Ammon's horn (tissue), 1 donor: ENCODE data around the gene PLD4.
"Not testable (repeated sequence)": the region's sequence is repeated elsewhere in the genome, so short reads cannot be mapped to it uniquely, and the experiment has no call there.

Experiments used
- DNase-seq: peaks from one replicate; pipeline ENCODE4 v3.0.0-alpha.2; 2016; ENCODE audit warnings: low spot score

Gene PLD4

GRCh38 chr14:104941508-104942365 is 17.1 kb downstream of the PLD4 start:
- no peak for DNase-seq

DNA sequence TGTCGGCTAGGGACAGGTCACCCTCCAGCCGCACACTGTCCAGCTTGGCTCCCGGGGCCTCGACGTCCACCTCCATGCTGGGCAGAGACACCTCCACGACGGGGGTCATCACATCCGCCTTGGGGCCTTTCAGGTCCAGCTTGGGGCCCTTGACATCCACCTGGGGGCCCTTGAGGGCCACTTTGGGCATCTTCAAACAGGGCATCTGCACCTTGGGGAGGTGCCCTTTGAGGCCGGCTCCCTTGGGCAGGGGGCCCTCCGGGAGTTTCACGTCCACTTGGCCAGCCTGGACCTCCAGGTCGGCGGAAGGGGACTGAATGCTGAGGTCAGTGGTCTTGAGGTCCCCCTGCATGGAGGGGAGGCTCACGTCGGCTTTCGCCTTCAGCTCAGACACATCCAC is 17.9 kb downstream of the PLD4 start:
- no peak for DNase-seq

- not testable (repeated sequence) for DNase-seq
Observed at GRCh38 chr14:104943216-104944015, 18.7 kb downstream of the PLD4 start.

DNA sequence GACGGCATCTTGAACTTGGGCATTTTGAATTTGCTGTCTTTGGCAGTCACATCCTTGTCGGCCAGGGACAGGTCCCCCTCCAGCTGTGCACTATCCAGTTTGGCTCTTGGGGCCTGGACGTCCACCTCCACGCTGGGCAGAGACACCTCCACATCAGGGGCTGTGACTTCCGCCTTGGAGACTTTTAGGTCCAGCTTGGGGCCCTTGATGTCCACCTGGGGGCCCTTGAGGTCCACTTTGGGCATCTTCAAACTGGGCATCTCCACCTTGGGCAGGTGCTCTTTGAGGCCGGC is 19.3 kb downstream of the PLD4 start:
- not testable (repeated sequence) for DNase-seq

- not testable (repeated sequence) for DNase-seq
Observed at GRCh38 chr14:104944436-104945205, 19.9 kb downstream of the PLD4 start.

- DNase-seq = not testable (repeated sequence)
Observed at GRCh38 chr14:104945266-104945665, 20.6 kb downstream of the PLD4 start.

- not testable (repeated sequence) for DNase-seq
Observed at GRCh38 chr14:104945986-104946965, 21.6 kb downstream of the PLD4 start.

- DNase-seq = not testable (repeated sequence)
Observed at GRCh38 chr14:104947201-104947600, 22.5 kb downstream of the PLD4 start.

DNA sequence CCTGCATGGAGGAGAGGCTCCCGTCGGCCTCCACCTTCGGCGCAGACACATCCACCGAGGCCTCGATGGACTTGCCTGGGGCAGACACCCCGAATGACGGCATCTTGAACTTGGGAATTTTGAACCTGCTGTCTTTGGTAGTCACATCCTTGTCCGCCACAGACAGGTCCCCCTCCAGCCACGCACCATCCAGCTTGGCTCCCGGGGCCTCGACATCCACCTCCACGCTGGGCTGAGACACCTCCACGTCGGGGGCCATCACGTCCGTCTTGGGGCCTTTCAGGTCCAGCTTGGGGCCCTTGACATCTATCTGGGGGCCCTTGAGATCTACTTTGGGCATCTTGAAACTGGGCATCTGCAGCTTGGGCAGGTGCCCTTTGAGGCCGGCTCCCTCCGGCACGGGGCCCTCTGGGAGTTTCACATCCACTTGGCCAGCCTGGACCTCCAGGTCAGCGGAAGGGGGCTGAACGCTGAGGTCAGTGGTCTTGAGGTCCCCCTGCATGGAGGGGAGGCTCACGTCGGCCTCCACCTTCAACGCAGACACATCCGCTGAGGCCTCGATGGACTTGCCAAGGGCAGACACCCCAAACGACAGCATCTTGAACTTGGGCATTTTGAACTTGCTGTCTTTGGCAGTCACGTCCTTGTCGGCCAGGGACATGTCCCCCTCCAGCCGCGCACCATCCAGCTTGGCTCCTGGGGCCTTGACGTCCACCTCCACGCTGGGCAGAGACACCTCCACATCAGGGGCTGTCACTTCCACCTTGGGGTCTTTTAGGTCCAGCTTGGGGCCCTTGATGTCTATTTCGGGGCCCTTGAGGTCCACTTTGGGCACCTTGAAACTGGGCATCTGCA is 23.4 kb downstream of the PLD4 start:
- not testable (repeated sequence) for DNase-seq

GRCh38 chr14:104948736-104949031 is 24.0 kb downstream of the PLD4 start:
- no peak for DNase-seq

DNA sequence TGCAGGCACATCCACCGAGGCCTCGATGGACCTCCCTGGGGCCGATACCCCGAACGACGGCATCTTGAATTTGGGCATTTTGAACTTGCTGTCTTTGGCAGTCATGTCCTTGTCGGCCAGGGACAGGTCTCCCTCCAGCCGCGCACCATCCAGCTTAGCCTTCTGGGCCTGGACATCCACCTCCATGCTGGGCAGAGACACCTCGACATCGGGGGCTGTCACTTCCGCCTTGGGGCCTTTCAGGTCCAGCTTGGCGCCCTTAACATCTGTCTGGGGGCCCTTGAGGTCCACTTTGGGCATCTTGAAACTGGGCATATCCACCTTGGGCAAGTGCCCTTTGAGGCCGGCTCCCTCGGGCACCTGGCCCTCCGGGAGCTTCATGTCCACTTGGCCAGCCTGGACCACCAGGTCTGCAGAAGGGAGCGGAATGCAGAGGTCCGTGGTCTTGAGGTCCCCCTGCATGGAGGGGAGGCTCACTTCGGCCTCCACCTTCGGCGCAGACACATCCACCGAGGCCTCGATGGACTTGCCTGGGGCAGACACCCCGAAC is 24.8 kb downstream of the PLD4 start:
- not testable (repeated sequence) for DNase-seq

GRCh38 chr14:104950021-104950420 is 25.3 kb downstream of the PLD4 start:
- DNase-seq = no peak

- DNase-seq = not testable (repeated sequence)
Observed at GRCh38 chr14:104950701-104951100, 26.0 kb downstream of the PLD4 start.

GRCh38 chr14:104951863-104952657 is 27.4 kb downstream of the PLD4 start:
- not testable (repeated sequence) for DNase-seq

GRCh38 chr14:104953097-104953496 is 28.4 kb downstream of the PLD4 start:
- no peak for DNase-seq

DNA sequence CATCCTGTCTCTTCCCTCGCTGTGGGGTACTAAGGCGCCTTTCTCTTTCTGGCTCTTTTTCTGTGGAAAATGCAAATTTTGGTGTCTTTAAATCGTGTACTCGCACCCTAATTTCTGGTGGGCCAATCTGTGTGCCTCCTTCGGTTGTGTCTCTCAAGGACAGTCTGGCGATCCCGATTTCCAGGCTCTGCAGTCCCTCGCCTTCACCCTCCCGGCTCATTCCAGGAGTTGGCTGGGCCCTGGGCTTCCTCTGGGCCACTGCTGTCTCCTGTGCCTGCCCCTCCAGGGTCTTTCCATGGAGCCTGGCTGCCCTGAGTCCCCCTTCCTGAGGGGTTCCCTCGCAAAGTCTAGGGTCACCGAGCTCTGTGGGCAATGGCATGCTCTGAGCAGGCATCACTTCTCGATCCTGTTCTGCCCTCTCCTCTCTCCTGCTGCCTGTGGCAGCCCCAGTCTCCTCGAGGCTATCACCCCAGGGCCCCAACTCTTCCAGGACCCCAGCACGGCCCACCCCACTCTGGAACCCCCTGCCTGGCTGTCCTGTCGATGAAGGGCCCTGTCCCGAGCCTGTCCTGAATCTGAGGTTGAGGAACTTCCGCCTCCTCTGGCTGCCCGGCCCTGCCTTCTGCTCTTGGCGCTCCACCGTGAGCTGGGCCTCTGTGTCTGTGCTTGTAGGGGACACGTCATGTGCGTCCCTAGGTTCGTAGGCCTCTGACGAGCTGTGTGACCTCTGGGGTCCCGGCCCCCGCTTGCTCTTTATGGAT is 29.4 kb downstream of the PLD4 start:
- no peak for DNase-seq

DNA sequence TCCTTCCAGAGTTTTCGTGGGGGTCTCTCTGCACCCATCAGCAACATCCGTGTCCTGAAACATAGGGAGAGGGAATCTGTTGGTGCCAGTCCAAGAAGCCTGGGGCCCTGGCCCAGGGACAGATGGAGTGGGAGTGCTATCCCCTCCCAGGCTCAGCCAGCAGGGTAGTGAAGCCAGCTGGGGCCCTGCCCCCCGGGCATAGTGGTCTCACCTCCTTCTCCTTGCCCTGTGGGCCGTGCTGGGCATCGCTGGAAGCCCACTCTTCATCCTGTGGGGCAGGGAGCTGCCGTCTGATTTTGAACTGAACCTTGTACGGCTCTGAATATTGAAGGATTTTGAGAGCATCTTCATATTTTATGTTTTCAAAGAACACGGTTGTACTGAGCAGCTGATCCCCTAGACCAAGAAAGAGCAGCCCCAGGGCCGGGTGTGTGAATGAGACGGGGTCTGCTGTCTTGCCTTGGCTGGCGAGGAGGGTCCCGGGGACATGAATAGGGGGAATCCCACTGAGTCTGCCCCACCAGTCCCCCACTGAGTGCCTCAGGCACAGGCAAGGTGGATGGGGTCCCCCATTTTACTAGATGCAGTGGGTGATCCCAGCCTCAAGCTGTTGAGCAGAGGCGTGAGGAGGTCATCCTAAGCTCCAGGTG is 30.2 kb downstream of the PLD4 start:
- DNase-seq = no peak

- DNase-seq = no peak
Observed at GRCh38 chr14:104955396-104955770, 30.7 kb downstream of the PLD4 start.
